ENCODE measurements around the gene PSKH1.
"Not testable (repeated sequence)": the region's sequence is repeated elsewhere in the genome, so short reads cannot be mapped to it uniquely, and the experiment has no call there.

Gene PSKH1

DNA sequence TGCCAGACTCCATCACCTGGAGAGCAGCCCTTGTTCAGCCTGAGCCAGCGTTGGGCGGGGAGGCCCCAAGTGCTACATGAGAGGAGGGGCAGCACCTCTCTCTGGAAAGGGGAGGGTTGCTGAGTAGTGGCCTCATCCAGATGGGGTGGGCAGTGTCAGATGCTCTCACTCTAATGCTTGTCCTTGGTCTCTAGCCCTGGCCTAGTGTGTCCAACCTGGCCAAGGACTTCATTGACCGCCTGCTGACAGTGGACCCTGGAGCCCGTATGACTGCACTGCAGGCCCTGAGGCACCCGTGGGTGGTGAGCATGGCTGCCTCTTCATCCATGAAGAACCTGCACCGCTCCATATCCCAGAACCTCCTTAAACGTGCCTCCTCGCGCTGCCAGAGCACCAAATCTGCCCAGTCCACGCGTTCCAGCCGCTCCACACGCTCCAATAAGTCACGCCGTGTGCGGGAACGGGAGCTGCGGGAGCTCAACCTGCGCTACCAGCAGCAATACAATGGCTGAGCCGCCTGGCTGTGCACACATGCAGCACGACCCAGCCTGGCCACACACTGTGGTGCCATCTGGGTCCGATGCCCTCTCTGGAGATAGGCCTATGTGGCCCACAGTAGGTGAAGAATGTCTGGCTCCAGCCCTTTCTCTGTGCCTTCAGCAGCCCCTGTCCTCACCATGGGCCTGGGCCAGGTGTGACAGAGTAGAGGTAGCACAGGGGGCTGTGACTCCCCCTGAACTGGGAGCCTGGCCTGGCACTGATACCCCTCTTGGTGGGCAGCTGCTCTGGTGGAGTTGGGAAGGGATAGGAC is 34.3 kb downstream of the PSKH1 start:
- DNase-seq, result no peak

GRCh38 chr16:67928147-67928546 is 35.1 kb downstream of the PSKH1 start:
- DNase-seq, result no peak

DNA sequence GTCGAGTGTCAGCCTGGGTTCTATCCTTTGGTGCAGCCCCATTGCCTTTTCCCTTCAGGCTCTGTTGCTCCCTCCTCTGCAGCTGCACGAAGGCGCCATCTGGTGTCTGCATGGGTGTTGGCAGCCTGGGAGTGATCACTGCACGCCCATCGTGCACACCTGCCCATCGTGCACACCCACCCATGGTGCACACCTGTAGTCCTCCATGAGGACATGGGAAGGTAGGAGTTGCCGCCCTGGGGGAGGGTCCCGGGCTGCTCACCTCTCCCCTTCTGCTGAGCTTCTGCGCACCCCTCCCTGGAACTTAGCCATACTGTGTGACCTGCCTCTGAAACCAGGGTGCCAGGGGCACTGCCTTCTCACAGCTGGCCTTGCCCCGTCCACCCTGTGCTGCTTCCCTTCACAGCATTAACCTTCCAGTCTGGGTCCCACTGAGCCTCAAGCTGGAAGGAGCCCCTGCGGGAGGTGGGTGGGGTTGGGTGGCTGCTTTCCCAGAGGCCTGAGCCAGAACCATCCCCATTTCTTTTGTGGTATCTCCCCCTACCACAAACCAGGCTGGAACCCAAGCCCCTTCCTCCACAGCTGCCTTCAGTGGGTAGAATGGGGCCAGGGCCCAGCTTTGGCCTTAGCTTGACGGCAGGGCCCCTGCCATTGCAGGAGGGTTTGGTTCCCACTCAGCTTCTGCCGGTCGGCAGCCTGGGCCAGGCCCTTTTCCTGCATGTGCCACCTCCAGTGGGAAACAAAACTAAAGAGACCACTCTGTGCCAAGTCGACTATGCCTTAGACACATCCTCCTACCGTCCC is 35.7 kb downstream of the PSKH1 start:
- peak; percentile 86 for DNase-seq

GRCh38 chr16:67930191-67930590 is 37.1 kb downstream of the PSKH1 start:
- DNase-seq, result no peak

GRCh38 chr16:67930678-67931211 is 37.7 kb downstream of the PSKH1 start:
- no peak for DNase-seq

DNA sequence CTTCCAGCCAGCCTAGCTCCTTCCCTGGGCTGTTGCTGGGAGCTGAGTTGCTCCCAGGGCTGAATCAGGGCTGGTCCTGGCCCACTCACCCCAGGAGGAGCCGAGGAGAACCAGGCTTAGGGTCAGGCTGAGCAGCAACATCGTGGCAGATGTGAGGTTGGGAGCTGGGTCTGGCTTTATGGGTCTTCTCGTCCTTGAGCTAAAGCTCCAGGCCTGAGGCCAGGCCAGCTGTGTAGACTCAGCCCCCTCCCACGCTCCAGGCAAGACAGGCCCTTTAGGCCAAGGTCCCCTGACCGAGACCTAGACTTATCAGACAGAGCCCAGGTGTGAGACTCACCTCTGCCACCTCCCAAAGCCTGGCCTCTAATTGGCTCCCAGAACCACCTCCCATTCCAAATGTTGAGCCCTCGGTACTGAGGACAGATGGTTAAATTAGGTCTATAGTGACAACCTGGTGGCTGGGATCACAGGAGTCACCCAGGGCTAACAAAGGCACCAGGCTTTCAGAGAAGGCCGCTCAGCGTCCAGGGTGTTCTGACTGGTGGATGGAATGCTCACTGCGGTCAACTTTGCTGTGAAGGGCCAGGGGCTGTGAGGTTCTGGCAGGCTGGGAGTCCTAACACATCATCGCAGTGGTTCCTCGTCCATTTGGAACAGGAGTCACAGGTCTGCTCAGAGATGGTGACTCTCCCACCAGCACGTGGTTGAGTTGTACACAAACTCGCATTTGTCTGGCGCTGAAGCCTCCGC is 38.8 kb downstream of the PSKH1 start, which contains the start of gene CTRL:
Gene CTRL, minus strand, starts transcription at position 151 of the 750 bp plus-strand sequence. Its CDS starts 10 bp downstream, at position 141.
- DNase-seq, result no peak

DNA sequence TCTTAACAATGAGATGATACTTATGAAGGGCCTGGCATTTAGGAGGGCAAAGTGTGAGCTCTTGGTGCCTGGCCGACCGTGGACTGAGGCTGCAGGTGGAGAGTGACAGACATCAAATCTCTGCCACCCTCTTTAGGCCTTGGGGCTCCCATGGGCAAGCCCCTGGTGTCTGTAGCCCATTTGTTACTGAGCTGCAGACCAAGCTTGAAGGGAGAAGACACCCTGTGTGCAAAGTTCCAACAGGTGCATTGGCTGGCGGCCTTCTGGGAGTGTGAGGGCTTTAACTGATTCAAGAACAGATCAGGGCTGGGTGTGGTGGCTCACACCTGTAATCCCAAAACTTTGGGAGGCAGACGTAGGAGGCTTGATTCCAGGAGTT is 39.4 kb downstream of the PSKH1 start:
- DNase-seq, result no peak

- DNase-seq, result no peak
Observed at GRCh38 chr16:67933805-67934204, 40.8 kb downstream of the PSKH1 start.

DNA sequence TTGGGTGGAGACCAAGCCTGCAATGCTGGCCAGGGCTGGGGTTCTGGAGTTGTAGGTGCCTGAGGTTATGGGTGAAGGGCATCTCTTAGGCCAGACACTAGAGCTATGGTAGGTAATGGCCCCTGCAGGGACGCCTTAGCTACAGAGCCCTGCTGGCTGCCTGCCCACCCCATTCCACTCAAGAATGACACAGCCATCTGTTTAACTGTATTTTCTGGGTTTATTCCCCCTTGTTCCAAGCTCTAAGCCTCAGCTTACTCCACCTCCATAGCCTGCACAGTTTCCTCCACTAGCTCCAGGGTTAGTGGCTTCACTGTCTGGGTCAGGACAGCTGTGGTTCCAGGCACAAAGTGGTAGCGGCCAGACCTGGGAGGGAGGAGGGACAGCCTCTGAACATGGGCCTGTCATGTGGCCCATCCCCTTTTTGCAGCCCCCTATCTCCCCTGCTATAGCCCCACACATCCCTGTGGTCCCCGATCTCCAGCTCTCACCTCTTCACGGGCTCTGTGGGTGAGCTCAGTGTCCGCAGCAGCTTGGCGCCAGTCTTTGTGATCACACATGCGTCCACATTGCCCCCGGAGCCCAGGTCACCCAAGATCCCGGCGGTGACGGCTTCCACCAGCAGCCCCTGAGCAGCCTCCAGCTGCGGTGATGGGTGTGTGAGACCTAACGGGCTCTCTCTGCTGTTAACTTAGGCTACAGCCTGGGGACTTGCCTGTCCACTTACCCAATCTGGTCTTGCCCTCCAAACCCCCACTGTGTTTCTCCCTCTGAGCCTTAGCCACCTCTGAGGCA is 41.4 kb downstream of the PSKH1 start:
- DNase-seq, result no peak

DNA sequence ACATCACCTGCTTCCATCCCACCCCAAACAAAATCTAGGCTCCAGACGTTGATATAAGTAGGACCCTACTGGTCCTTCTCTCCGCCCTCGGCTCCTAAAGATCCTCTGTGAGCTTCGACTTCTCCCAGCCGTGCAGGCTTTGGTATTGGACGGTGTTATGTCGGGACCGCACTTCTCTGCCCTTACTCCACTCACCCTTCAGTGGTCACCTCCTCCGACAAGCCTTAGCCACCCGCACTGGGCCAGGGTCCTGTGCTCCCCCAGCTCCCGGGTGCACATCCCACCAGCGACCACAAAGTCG is 42.0 kb downstream of the PSKH1 start:
- DNase-seq, result no peak

DNA sequence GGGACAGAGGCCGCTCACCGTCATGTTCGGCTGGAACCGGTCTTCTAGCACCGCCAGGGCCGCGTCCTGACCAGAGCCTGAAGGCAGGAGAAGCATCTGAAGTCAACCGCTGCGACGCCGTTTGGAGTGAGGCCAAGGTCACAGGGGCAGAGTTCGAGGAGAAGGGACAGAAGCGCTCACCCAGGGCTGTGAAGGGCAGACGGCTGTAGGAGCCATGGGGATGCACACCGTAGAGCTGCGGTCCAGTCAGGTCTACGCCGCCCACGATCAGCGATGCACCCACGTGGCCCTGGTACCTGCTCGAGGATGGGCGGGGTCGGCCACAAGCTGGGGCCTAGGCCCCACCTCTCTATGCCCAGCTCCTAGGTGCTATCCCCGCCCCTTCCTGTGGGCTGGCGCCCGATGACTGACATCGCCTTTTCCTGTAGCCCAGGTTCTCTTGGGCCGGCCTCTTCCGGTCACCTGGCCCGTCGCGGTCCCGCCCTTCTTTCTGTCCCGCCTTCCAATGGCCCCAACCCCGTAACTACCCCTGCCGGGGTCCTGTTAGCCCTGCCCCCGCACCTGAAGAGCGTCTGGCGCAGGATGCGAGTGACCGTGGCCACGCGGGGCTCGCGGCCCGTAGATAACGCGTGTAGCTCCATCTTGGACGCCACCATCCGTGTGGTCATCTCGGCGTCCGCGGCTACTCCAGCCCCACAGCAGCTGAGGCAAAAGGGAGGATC is 42.5 kb downstream of the PSKH1 start:
- peak; percentile 98 for DNase-seq

DNA sequence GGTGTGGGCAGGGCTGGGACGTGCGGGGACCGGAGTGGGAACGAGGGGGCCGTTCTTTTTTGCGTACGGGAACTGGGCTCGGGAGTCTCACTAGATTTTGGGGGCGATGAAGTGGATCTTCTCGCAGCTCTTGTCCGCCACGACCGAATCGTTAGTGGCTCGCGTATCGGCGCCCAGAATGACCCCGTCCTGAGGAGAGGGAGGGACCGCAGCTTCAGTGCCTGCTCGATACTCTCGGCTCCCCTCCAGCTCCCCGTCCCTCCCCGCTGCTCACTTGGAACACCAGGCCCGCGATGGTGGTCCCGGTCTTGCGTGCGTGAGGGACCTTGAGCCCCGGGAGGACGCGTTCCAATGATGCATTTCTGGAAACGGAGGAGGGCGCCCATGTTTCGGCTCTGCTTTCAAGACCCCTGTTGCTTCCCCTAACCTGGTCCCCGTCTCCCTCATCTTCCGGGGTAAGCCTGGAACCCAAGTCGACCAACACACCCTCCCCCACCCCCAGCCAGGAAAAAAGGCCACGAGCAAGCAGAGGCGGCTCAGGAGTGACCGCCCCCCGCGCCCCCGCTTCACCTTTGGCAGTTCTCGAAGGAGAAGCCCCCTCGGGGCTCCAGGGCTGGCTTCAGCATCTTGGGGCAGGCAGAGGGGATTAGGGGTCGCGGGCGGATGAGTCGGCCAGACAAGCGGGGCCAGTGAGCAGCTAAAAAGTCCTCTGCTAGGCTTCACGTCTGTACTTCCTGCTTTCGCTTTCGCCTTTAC is 43.2 kb downstream of the PSKH1 start, which contains the start of gene PSMB10:
Gene PSMB10, minus strand, starts transcription at position 727 of the 756 bp plus-strand sequence. Its CDS starts 101 bp downstream, at position 626.
- DNase-seq, result peak; percentile 81

DNA sequence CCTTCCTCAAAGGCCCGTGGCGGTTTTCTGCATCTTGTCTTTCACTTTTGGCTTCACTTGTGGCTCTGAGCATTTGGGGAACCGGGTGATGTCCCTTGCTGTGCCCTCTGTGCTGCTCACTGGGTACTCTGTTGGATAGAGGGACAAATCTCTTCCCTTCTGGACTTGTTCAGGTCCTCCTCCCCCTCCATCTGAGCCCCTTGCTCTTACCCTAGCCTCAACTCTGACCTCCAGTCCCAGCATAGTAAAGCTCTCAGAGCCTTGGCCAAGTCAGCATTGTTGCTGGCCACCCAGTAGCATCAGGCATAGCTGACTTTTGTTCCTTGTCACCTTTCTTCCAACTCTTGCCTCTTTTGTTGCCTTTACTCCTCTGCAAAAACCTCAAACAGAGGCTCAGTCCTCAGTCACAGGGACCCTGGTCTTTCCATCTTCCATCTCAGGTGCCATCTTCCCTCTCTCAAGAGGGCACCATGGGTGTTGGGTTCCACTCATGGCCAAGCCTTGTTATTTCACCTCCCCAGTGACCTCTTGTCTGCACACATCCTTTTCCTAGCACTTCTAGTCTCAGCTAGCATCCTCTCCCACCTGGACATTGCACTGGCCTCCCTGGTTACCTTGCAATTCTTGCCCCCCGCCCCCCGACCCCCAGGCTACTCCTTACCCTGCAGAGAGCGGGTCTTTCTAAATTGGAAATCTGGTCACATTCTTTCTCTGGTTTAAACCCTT is 44.0 kb downstream of the PSKH1 start:
- peak; percentile 94 for DNase-seq

- not testable (repeated sequence) for DNase-seq
Observed at GRCh38 chr16:67937713-67938112, 44.7 kb downstream of the PSKH1 start.

- DNase-seq, result peak; percentile 56
Observed at GRCh38 chr16:67939507-67940445, 46.7 kb downstream of the PSKH1 start.

- peak; percentile 65 for DNase-seq
Observed at GRCh38 chr16:67940446-67941089, 47.5 kb downstream of the PSKH1 start.

- DNase-seq, result peak; percentile 30
Observed at GRCh38 chr16:67941469-67942199, 48.6 kb downstream of the PSKH1 start.

- DNase-seq, result peak; percentile 75
Observed at GRCh38 chr16:67942200-67942509, 49.1 kb downstream of the PSKH1 start.
